ENCODE measurements around the gene NUDT5.

DNA sequence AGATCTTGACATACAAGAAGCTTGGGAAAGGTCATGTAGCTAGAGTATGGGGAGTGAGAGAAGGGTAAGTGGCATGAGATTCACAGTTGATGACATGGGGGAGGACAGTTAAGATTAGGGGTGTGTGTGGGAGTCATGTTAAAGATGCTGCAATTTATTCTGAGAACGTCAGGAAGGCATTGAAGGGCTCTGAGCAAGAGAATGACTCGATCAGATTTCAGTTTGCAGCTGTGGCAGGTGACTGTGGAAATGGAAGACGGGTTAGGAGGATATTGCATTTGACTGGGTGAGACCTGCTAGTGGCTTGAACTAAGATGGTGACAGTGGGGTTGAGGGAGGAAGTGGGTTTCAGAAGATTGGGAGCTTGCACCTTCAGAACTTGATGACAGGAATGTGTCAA lies 5.9 kb upstream of the NUDT5 start:
- TF ChIP-seq CTCF (IDR thresholded peaks at IDR 0.05; ENCODE audit: low read depth, low read length, poor library complexity, severe bottlenecking) (no peak), EZH2phosphoT487 (IDR thresholded peaks at IDR 0.05; ENCODE audit: borderline replicate concordance, low read length) (no peak)
